ENCODE measurements around the gene GCHFR.

The GCHFR gene

GRCh38 chr15:40793216-40793989 is 29.5 kb downstream of the GCHFR start:
- no peak overlapping the region for H3K4me3 ChIP-seq (ENCODE audit: low read depth, low read length)
- peak; percentile 24 for DNase-seq (ENCODE audit: low read depth)

GRCh38 chr15:40796041-40796440 is 32.2 kb downstream of the GCHFR start:
- TF ChIP-seq CTCF (IDR thresholded peaks at IDR 0.05; ENCODE audit: insufficient read depth, low read depth, low read length, missing control alignments), result no peak
- H3K4me3 ChIP-seq (ENCODE audit: low read depth, low read length), result no peak overlapping the region
- no peak for DNase-seq (ENCODE audit: low read depth)

More at GRCh38 chr15:40793216-40793989, 29.5 kb downstream of the GCHFR start:
- TF ChIP-seq CTCF (IDR thresholded peaks at IDR 0.05; ENCODE audit: insufficient read depth, low read depth, low read length, missing control alignments), result no peak

- no peak overlapping the region for H3K4me3 ChIP-seq (ENCODE audit: low read depth, low read length)
- TF ChIP-seq CTCF (IDR thresholded peaks at IDR 0.05; ENCODE audit: insufficient read depth, low read depth, low read length, missing control alignments), result no peak
- DNase-seq (ENCODE audit: low read depth), result no peak
These were observed 32.6 kb downstream of the GCHFR start for GRCh38 chr15:40796512-40796911.

GRCh38 chr15:40799523-40799922 is 35.7 kb downstream of the GCHFR start:
- no peak overlapping the region for H3K4me3 ChIP-seq (ENCODE audit: low read depth, low read length)
- no peak for DNase-seq (ENCODE audit: low read depth)

GRCh38 chr15:40803076-40803475 is 39.2 kb downstream of the GCHFR start:
- no peak for DNase-seq (ENCODE audit: low read depth)
- H3K4me3 ChIP-seq (ENCODE audit: low read depth, low read length), result no peak overlapping the region
- TF ChIP-seq CTCF (IDR thresholded peaks at IDR 0.05; ENCODE audit: insufficient read depth, low read depth, low read length, missing control alignments), result no peak

More at GRCh38 chr15:40799523-40799922, 35.7 kb downstream of the GCHFR start:
- TF ChIP-seq CTCF (IDR thresholded peaks at IDR 0.05; ENCODE audit: insufficient read depth, low read depth, low read length, missing control alignments), result no peak

- TF ChIP-seq CTCF (IDR thresholded peaks at IDR 0.05; ENCODE audit: insufficient read depth, low read depth, low read length, missing control alignments), result peak; percentile 4
- H3K4me3 ChIP-seq (ENCODE audit: low read depth, low read length), result no peak overlapping the region
- no peak for DNase-seq (ENCODE audit: low read depth)
These were observed 39.8 kb downstream of the GCHFR start for GRCh38 chr15:40803688-40804087.

GRCh38 chr15:40806672-40807027 is 42.8 kb downstream of the GCHFR start:
- DNase-seq (ENCODE audit: low read depth), result no peak
- TF ChIP-seq CTCF (IDR thresholded peaks at IDR 0.05; ENCODE audit: insufficient read depth, low read depth, low read length, missing control alignments), result no peak
- H3K4me3 ChIP-seq (ENCODE audit: low read depth, low read length), result peak overlapping the region; percentile 63

All from GM12865 (cell line).